K562 (cell line): Measurements from ENCODE around the gene KCNJ11. TPM values are rescaled to one million over a fixed set of nuclear protein-coding genes. Genes with fewer than 3 reads are reported as not detected.

ENCODE experiments used
- BCOR ChIP-seq: fragments of 450-650 bp; IDR thresholded peaks from 2 replicates; pipeline ENCODE4 v1.6.1; 2016
- CEBPB ChIP-seq: fragments of 450-650 bp; IDR thresholded peaks from 2 replicates; pipeline ENCODE4 v1.6.1; 2016; ENCODE audit warnings: missing genetic modification characterization, missing compliant biosample characterization
- CREM ChIP-seq: IDR thresholded peaks from 2 replicates; pipeline ENCODE4 v1.6.1; 2014; ENCODE audit warnings: antibody characterized with exemption, low read depth
- EWSR1 ChIP-seq: fragments of 450-650 bp; IDR thresholded peaks from 2 replicates; pipeline ENCODE4 v1.6.1; 2018; ENCODE audit warnings: borderline replicate concordance, mild to moderate bottlenecking, low read depth, moderate library complexity; ENCODE audit not compliant: partially characterized antibody
- JUN ChIP-seq, 2 experiments: sonication (generic) in 1 of 2; formaldehyde crosslinking in 1 of 2; IDR thresholded peaks; 2 replicates each; pipeline versions ENCODE4 v1.6.1 to v1.8.0; 2012 to 2022; ENCODE audit warnings: borderline replicate concordance in 2 of 2, mild to moderate bottlenecking in 2 of 2, improper control_type of control experiment in 1 of 2, low read depth in 1 of 2, low read length in 1 of 2, missing genetic modification reagents in 1 of 2
- NCOA1 ChIP-seq: fragments of 450-650 bp; IDR thresholded peaks from 2 replicates; pipeline ENCODE4 v1.6.1; 2016; ENCODE audit warnings: low read depth
- PCBP1 ChIP-seq: fragments of 200-400 bp; formaldehyde crosslinking; IDR thresholded peaks from 2 replicates; pipeline ENCODE4 v1.6.1; 2018; ENCODE audit warnings: mild to moderate bottlenecking, low read depth, low read length; ENCODE audit not compliant: poor library complexity, severe bottlenecking
- SMAD3 ChIP-seq: fragments of 450-650 bp; formaldehyde crosslinking; conservative IDR thresholded peaks from 2 replicates; pipeline ENCODE4 v1.4.0; 2020; ENCODE audit warnings: mild to moderate bottlenecking
- SREBF2 ChIP-seq: sonication (generic); formaldehyde crosslinking; IDR thresholded peaks from 2 replicates; pipeline ENCODE4 v1.4.0; 2020; ENCODE audit warnings: mild to moderate bottlenecking, missing genetic modification reagents
- THRAP3 ChIP-seq: fragments of 450-650 bp; IDR thresholded peaks from 2 replicates; pipeline ENCODE4 v1.6.1; 2016; ENCODE audit warnings: mild to moderate bottlenecking, inconsistent platforms, borderline replicate concordance
- TRIM24 ChIP-seq, 2 experiments: fragments of 450-650 bp; IDR thresholded peaks; 2 replicates each; pipeline ENCODE4 v1.6.1; 2016
- ZNF699 ChIP-seq: fragments of 250-450 bp; sonication (Bioruptor Pico); IDR thresholded peaks from 2 replicates; pipeline ENCODE4 v1.8.0; 2021; ENCODE audit warnings: mild to moderate bottlenecking, moderate library complexity; ENCODE audit not compliant: insufficient replicate concordance
- polyA plus RNA-seq, 8 experiments: library from polyadenylated mRNA; depleted of rRNA in 4 of 8; stranded (reverse) in 5 of 8; unstranded in 3 of 8; fragments of >200 nt; fragmentation: Nextera tagmentation in 2 of 8; fragmentation: Illumina TruSeq in 1 of 8; extraction: Ambion mirVana in 2 of 8; extraction: Trizol in 1 of 8; gene quantifications; 2 replicates each; pipeline versions ENCODE4 v1.2.1 to v1.2.3, GENCODE V29; 2011 to 2014; ENCODE audit warnings: inconsistent platforms in 1 of 8, missing spikeins in 1 of 8
- total RNA-seq, 7 experiments: library from RNA; depleted of rRNA in 6 of 7; stranded (reverse); fragments of >200 nt in 6 of 7; fragmentation: Illumina TruSeq in 2 of 7; extraction: Trizol in 2 of 7; gene quantifications; 2 replicates each; pipeline versions ENCODE4 v1.2.1 to v1.2.3, GENCODE V29; 2011 to 2021; ENCODE audit warnings: low replicate concordance in 1 of 7
- TF ChIP-seq, protein P1 (sequence below): sonication (generic); formaldehyde crosslinking; IDR thresholded peaks from 2 replicates; pipeline ENCODE4 v1.8.0; 2022; ENCODE audit warnings: mild to moderate bottlenecking, missing genetic modification reagents
- TF ChIP-seq, protein P2 (sequence below): fragments of 450-650 bp; formaldehyde crosslinking; IDR thresholded peaks from 2 replicates; pipeline ENCODE4 v1.4.0; 2020; ENCODE audit warnings: mild to moderate bottlenecking, mixed read lengths
- TF ChIP-seq, protein P3 (sequence below): fragments of 450-650 bp; formaldehyde crosslinking; IDR thresholded peaks from 2 replicates; pipeline ENCODE4 v1.4.0; 2020; ENCODE audit warnings: mild to moderate bottlenecking, moderate library complexity
- TF ChIP-seq, protein P4 (sequence below): fragments of 250-450 bp; sonication (Bioruptor Pico); IDR thresholded peaks from 2 replicates; pipeline ENCODE4 v1.4.0; 2020; ENCODE audit warnings: mild to moderate bottlenecking, moderate library complexity, borderline replicate concordance

Gene KCNJ11
- total and polyA plus RNA-seq, 9 of the 15 experiments (the other 6 are each of a cell fraction or from before 2014, with no cell fraction given), result 0.54 to 3.7 (median 0.86) TPM; not detected in 2

DNA sequence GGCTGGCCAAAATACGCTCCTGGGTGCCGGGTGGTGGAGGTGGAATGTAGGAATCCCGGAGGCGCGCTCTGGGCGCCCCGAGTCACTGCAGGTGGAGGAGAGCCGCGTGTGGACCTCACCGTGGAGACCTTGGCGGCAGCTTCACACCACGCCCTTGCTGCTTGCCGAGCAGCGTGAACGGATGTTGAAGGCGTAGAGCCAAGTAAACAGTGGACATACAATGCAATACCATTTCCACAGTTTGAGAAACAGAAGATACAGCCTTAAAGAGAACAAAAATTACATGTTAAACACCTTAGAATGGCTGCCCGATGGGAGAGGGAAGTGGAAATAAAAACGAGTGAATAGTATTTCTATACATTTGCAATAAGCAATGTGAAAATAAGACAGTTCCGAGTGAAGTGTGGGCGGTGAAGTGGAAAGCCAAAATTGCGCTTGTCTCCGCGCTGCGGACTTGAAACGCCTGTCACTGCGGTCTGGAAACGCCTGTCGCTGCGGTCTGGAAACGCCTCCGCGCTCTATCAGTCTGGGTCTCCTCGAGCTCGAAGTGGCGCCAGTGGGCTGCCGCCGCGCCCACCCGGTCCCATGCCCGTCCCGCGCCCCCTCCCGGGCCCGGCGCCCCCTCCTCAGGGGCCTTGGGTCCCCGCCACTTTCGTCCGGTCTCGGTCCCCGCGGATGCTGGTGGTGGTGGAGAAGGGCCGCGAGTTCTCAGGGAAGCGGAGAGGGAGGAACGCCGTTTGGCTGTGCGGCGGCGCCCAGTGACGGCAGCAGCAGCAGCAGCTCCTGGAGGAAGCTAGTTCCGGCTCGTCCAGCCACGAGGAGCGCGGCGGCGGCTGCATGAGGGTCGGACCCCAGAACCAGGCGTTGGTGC lies 35.3 kb downstream of the KCNJ11 start (continued):
- TF ChIP-seq JUN (IDR thresholded peaks at IDR 0.05; ENCODE audit: borderline replicate concordance, low read depth, low read length) (0 out of 2 replicates have a peak, but pooled peaks have one; percentile 12), JUN (CRISPR knock-in tag; IDR thresholded peaks at IDR 0.05; ENCODE audit: borderline replicate concordance) (no peak), EWSR1 (no peak), TRIM24 (IDR thresholded peaks at IDR 0.05) (0 out of 4 replicates have a peak, but pooled peaks of 1 of the 2 experiments have one; percentile 48), THRAP3 (no peak), SMAD3 (CRISPR knock-in tag) (no peak), BCOR (no peak; the same call in 1 of the 2 replicates), CREM (peak; percentile 89), ZNF699 (CRISPR knock-in tag) (no peak), PCBP1 (peak; percentile 75), SREBF2 (CRISPR knock-in tag) (no peak), NCOA1 (no peak), CEBPB (tag) (no peak)
- TF ChIP-seq, protein P1, sequence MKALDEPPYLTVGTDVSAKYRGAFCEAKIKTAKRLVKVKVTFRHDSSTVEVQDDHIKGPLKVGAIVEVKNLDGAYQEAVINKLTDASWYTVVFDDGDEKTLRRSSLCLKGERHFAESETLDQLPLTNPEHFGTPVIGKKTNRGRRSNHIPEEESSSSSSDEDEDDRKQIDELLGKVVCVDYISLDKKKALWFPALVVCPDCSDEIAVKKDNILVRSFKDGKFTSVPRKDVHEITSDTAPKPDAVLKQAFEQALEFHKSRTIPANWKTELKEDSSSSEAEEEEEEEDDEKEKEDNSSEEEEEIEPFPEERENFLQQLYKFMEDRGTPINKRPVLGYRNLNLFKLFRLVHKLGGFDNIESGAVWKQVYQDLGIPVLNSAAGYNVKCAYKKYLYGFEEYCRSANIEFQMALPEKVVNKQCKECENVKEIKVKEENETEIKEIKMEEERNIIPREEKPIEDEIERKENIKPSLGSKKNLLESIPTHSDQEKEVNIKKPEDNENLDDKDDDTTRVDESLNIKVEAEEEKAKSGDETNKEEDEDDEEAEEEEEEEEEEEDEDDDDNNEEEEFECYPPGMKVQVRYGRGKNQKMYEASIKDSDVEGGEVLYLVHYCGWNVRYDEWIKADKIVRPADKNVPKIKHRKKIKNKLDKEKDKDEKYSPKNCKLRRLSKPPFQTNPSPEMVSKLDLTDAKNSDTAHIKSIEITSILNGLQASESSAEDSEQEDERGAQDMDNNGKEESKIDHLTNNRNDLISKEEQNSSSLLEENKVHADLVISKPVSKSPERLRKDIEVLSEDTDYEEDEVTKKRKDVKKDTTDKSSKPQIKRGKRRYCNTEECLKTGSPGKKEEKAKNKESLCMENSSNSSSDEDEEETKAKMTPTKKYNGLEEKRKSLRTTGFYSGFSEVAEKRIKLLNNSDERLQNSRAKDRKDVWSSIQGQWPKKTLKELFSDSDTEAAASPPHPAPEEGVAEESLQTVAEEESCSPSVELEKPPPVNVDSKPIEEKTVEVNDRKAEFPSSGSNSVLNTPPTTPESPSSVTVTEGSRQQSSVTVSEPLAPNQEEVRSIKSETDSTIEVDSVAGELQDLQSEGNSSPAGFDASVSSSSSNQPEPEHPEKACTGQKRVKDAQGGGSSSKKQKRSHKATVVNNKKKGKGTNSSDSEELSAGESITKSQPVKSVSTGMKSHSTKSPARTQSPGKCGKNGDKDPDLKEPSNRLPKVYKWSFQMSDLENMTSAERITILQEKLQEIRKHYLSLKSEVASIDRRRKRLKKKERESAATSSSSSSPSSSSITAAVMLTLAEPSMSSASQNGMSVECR (CRISPR knock-in tag), result peak; percentile 21; the same call in 1 of the 2 replicates
- TF ChIP-seq, protein P2, sequence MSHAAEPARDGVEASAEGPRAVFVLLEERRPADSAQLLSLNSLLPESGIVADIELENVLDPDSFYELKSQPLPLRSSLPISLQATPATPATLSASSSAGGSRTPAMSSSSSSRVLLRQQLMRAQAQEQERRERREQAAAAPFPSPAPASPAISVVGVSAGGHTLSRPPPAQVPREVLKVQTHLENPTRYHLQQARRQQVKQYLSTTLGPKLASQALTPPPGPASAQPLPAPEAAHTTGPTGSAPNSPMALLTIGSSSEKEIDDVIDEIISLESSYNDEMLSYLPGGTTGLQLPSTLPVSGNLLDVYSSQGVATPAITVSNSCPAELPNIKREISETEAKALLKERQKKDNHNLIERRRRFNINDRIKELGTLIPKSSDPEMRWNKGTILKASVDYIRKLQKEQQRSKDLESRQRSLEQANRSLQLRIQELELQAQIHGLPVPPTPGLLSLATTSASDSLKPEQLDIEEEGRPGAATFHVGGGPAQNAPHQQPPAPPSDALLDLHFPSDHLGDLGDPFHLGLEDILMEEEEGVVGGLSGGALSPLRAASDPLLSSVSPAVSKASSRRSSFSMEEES, result no peak
- TF ChIP-seq, protein P3, sequence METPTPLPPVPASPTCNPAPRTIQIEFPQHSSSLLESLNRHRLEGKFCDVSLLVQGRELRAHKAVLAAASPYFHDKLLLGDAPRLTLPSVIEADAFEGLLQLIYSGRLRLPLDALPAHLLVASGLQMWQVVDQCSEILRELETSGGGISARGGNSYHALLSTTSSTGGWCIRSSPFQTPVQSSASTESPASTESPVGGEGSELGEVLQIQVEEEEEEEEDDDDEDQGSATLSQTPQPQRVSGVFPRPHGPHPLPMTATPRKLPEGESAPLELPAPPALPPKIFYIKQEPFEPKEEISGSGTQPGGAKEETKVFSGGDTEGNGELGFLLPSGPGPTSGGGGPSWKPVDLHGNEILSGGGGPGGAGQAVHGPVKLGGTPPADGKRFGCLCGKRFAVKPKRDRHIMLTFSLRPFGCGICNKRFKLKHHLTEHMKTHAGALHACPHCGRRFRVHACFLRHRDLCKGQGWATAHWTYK, result no peak
- TF ChIP-seq, protein P4, sequence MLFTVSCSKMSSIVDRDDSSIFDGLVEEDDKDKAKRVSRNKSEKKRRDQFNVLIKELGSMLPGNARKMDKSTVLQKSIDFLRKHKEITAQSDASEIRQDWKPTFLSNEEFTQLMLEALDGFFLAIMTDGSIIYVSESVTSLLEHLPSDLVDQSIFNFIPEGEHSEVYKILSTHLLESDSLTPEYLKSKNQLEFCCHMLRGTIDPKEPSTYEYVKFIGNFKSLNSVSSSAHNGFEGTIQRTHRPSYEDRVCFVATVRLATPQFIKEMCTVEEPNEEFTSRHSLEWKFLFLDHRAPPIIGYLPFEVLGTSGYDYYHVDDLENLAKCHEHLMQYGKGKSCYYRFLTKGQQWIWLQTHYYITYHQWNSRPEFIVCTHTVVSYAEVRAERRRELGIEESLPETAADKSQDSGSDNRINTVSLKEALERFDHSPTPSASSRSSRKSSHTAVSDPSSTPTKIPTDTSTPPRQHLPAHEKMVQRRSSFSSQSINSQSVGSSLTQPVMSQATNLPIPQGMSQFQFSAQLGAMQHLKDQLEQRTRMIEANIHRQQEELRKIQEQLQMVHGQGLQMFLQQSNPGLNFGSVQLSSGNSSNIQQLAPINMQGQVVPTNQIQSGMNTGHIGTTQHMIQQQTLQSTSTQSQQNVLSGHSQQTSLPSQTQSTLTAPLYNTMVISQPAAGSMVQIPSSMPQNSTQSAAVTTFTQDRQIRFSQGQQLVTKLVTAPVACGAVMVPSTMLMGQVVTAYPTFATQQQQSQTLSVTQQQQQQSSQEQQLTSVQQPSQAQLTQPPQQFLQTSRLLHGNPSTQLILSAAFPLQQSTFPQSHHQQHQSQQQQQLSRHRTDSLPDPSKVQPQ (CRISPR knock-in tag), result no peak
